Right ventricle myocardium inferior (tissue), 1 donor: Measurements from ENCODE around the gene ART4. TPM values are rescaled to one million over a fixed set of nuclear protein-coding genes. Genes with fewer than 3 reads are reported as not detected.

Source experiments
- ATAC-seq: fragments of 200-7000 bp; cut with Tn5 transposase; one replicate; pipeline ENCODE4 v1.9.1; 2020; ENCODE audit warnings: mild to moderate bottlenecking, moderate library complexity
- DNase-seq: peaks from one replicate; pipeline ENCODE4 v3.0.0; 2021; ENCODE audit errors: missing footprints
- intact Hi-C: fragments of 100-400 bp; cut with DNase I; formaldehyde crosslinking; loops from one replicate; pipeline ENCODE4 v1.11.0; 2022
- total RNA-seq: library from RNA; stranded (reverse); fragmentation: NEBNext Ultra II Directional; extraction: Animal tissue kit (Norgen Biotek cat#: 25700); gene quantifications from one replicate; pipeline ENCODE4 v1.2.1, GENCODE V29; 2021
- donor health status: DM: no; HTN: yes; CAD: no; lungs with severe emphysema.

ART4 gene
- total RNA-seq, 1 donor from 2014 or later: 5.6 TPM

GRCh38 chr12:14777271-14777670 is 66.1 kb downstream of the ART4 start:
- intact Hi-C loops: no loop called here
- no peak for DNase-seq
- no peak for ATAC-seq

- intact Hi-C loops: no loop called here
- DNase-seq (no peak), ATAC-seq (no peak)
Observed at GRCh38 chr12:14776236-14776961, 66.9 kb downstream of the ART4 start.

GRCh38 chr12:14775636-14775980 is 67.7 kb downstream of the ART4 start:
- ATAC-seq: no peak
- intact Hi-C loops: loop anchor here (2.0 kb wide), 2 partner anchors 27 to 65 kb away; partner anchors contain the start of genes C12orf60 and WBP11
- no peak for DNase-seq

Other genes starting within 250 kb of the ART4 start
- not detected for gene GUCY2C, start 146.9 kb downstream of the ART4 start, total RNA-seq
- gene WBP11, start 40.0 kb downstream of the ART4 start, total RNA-seq: 48.0 TPM
- gene C12orf60, start 39.9 kb downstream of the ART4 start, total RNA-seq: 2.0 TPM
- gene SMCO3, start 29.3 kb downstream of the ART4 start, total RNA-seq: 0.30 TPM
- gene MGP, start 42.3 kb upstream of the ART4 start, total RNA-seq: 369 TPM
- gene ERP27, start 95.0 kb upstream of the ART4 start, total RNA-seq: 0.19 TPM
- 72.1 TPM for gene ARHGDIB, start 118.1 kb upstream of the ART4 start, total RNA-seq
- not detected for gene PDE6H, start 129.5 kb upstream of the ART4 start, total RNA-seq